GM12878 (cell line): ENCODE results near the gene UQCR11.

ENCODE experiments used
- ATF7 ChIP-seq: fragments of 450-650 bp; IDR thresholded peaks from 2 replicates; pipeline ENCODE4 v1.6.1; 2016; ENCODE audit warnings: low read depth, mild to moderate bottlenecking
- HDGF ChIP-seq: fragments of 450-650 bp; IDR thresholded peaks from 2 replicates; pipeline ENCODE4 v1.6.1; 2016; ENCODE audit warnings: antibody characterized with exemption
- NFXL1 ChIP-seq: fragments of 450-650 bp; IDR thresholded peaks from 2 replicates; pipeline ENCODE4 v1.6.1; 2017; ENCODE audit warnings: antibody characterized with exemption, mild to moderate bottlenecking, borderline replicate concordance
- POLR2A ChIP-seq: IDR thresholded peaks from 2 replicates; pipeline ENCODE4 v1.6.1; 2011; ENCODE audit warnings: low read depth, mild to moderate bottlenecking, low read length
- POLR2AphosphoS5 ChIP-seq: IDR thresholded peaks from 2 replicates; pipeline ENCODE4 v1.6.1; 2011; ENCODE audit warnings: mild to moderate bottlenecking, low read length, inconsistent platforms
- SIN3A ChIP-seq: IDR thresholded peaks from 2 replicates; pipeline ENCODE4 v1.6.1; 2012; ENCODE audit warnings: low read depth, low read length, improper control_type of control experiment
- SP1 ChIP-seq: IDR thresholded peaks from one replicate; pipeline ENCODE4 v1.6.1; 2011; ENCODE audit warnings: low read depth, low read length
- TF ChIP-seq, protein P1 (sequence below), 3 experiments: IDR thresholded peaks in 2 of 3; conservative IDR thresholded peaks in 1 of 3; 2 replicates each; pipeline ENCODE4 v1.5.1; 2011; ENCODE audit warnings: low read depth in 3 of 3, low read length in 3 of 3, mild to moderate bottlenecking in 3 of 3, control low read depth in 2 of 3, moderate library complexity in 2 of 3, inconsistent platforms in 1 of 3, mixed read lengths in 1 of 3; ENCODE audit not compliant: control insufficient read depth in 2 of 3, insufficient read depth in 1 of 3; ENCODE audit errors: extremely low read depth in 1 of 3
- TF ChIP-seq, protein P2 (sequence below): fragments of 450-650 bp; formaldehyde crosslinking; IDR thresholded peaks from 2 replicates; pipeline ENCODE4 v1.4.0; 2022; ENCODE audit warnings: mild to moderate bottlenecking, moderate library complexity
- TF ChIP-seq, protein P3 (sequence below): fragments of 450-650 bp; IDR thresholded peaks from 2 replicates; pipeline ENCODE4 v1.6.1; 2017; ENCODE audit warnings: mild to moderate bottlenecking

DNA sequence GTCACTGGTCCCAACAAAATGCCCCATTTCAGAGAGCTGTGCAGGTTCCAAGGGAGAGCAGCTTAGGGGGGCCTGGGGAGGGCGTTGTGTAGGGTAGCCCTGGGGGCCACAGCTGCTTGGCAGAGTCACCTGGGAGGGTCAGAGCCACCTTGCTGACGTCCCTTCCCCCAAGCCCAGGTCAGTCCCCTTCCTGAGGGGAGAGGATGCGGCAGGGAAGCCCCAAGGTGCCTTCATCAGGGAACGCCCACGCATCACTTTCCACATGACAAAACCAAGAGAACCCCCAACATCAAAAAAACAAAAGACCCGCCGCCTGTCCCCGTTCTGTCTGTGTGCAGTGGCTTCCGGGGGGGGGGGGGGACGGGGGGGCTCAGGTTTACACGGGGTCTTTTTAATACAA lies 5.3 kb upstream of the UQCR11 start:
- TF ChIP-seq HDGF (no peak), POLR2A (peak; percentile 9; the same call in 1 of the 2 replicates), SIN3A (no peak), ATF7 (no peak), POLR2AphosphoS5 (no peak), NFXL1 (no peak), SP1 (no peak)
- TF ChIP-seq, protein P1, sequence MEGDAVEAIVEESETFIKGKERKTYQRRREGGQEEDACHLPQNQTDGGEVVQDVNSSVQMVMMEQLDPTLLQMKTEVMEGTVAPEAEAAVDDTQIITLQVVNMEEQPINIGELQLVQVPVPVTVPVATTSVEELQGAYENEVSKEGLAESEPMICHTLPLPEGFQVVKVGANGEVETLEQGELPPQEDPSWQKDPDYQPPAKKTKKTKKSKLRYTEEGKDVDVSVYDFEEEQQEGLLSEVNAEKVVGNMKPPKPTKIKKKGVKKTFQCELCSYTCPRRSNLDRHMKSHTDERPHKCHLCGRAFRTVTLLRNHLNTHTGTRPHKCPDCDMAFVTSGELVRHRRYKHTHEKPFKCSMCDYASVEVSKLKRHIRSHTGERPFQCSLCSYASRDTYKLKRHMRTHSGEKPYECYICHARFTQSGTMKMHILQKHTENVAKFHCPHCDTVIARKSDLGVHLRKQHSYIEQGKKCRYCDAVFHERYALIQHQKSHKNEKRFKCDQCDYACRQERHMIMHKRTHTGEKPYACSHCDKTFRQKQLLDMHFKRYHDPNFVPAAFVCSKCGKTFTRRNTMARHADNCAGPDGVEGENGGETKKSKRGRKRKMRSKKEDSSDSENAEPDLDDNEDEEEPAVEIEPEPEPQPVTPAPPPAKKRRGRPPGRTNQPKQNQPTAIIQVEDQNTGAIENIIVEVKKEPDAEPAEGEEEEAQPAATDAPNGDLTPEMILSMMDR (IDR thresholded peaks at IDR 0.05 in 2 of 3, conservative IDR thresholded peaks at IDR 0.05 in 1 of 3; ENCODE audit: control insufficient read depth in 2 of 3, extremely low read depth in 1 of 3, insufficient read depth in 1 of 3, low read depth in 3 of 3, low read length in 3 of 3) = no peak
- TF ChIP-seq, protein P2, sequence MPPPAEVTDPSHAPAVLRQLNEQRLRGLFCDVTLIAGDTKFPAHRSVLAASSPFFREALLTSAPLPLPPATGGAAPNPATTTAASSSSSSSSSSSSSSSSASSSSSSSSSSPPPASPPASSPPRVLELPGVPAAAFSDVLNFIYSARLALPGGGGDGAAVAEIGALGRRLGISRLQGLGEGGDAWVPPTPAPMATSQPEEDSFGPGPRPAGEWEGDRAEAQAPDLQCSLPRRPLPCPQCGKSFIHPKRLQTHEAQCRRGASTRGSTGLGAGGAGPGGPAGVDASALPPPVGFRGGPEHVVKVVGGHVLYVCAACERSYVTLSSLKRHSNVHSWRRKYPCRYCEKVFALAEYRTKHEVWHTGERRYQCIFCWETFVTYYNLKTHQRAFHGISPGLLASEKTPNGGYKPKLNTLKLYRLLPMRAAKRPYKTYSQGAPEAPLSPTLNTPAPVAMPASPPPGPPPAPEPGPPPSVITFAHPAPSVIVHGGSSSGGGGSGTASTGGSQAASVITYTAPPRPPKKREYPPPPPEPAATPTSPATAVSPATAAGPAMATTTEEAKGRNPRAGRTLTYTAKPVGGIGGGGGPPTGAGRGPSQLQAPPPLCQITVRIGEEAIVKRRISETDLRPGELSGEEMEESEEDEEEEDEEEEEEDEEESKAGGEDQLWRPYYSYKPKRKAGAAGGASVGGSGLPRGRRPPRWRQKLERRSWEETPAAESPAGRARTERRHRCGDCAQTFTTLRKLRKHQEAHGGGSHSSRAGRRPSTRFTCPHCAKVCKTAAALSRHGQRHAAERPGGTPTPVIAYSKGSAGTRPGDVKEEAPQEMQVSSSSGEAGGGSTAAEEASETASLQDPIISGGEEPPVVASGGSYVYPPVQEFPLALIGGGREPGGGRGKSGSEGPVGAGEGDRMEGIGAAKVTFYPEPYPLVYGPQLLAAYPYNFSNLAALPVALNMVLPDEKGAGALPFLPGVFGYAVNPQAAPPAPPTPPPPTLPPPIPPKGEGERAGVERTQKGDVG (CRISPR knock-in tag) = no peak
- TF ChIP-seq, protein P3, sequence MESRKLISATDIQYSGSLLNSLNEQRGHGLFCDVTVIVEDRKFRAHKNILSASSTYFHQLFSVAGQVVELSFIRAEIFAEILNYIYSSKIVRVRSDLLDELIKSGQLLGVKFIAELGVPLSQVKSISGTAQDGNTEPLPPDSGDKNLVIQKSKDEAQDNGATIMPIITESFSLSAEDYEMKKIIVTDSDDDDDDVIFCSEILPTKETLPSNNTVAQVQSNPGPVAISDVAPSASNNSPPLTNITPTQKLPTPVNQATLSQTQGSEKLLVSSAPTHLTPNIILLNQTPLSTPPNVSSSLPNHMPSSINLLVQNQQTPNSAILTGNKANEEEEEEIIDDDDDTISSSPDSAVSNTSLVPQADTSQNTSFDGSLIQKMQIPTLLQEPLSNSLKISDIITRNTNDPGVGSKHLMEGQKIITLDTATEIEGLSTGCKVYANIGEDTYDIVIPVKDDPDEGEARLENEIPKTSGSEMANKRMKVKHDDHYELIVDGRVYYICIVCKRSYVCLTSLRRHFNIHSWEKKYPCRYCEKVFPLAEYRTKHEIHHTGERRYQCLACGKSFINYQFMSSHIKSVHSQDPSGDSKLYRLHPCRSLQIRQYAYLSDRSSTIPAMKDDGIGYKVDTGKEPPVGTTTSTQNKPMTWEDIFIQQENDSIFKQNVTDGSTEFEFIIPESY = no peak
